ENCODE data around the gene HBB.
A peak's percentile ranks its signal among the peaks of the same experiment; 100 is the strongest.

Gene HBB

GRCh38 chr11:5224538-5225479 lies 2.1 kb downstream of the HBB start:
- no peak for DNase-seq

GRCh38 chr11:5223686-5224085 lies 3.2 kb downstream of the HBB start:
- no peak for DNase-seq

GRCh38 chr11:5223146-5223545 lies 3.7 kb downstream of the HBB start:
- no peak for DNase-seq

GRCh38 chr11:5210376-5210885 lies 16.4 kb downstream of the HBB start:
- DNase-seq, result no peak

- peak; percentile 34 to 43 for DNase-seq
Observed at GRCh38 chr11:5204787-5205186, 22.1 kb downstream of the HBB start.

GRCh38 chr11:5203366-5203765 lies 23.5 kb downstream of the HBB start:
- no peak for DNase-seq

GRCh38 chr11:5200582-5200981 lies 26.3 kb downstream of the HBB start, which contains the start of gene OR51V1:
Gene OR51V1, minus strand, starts transcription at chr11:5200682. Its CDS starts 0 bp downstream, at chr11:5200682.
- DNase-seq, result no peak

- DNase-seq, result no peak
Observed at GRCh38 chr11:5198285-5198684, 28.6 kb downstream of the HBB start.

- no peak for DNase-seq
Observed at GRCh38 chr11:5197536-5197935, 29.3 kb downstream of the HBB start.

GRCh38 chr11:5196731-5197130 lies 30.1 kb downstream of the HBB start:
- no peak for DNase-seq

GRCh38 chr11:5196067-5196466 lies 30.8 kb downstream of the HBB start:
- DNase-seq, result no peak

- no peak for DNase-seq
Observed at GRCh38 chr11:5192738-5193137, 34.1 kb downstream of the HBB start.

GRCh38 chr11:5188201-5188600 lies 38.7 kb downstream of the HBB start:
- DNase-seq, result no peak

GRCh38 chr11:5178046-5178837 lies 48.6 kb downstream of the HBB start:
- no peak for DNase-seq
